Measurements from ENCODE around the gene CAMTA1. TPM values are rescaled to one million over a fixed set of nuclear protein-coding genes. Genes with fewer than 3 reads are reported as not detected.

CAMTA1 gene
- total and polyA plus RNA-seq, 12 donors = 123 to 265 (median 142) TPM

- Histone ChIP-seq H3K4me3 (no peak overlapping the region), H3K4me1 (peaks cover 7 to 37% (median 27%) of the 10 kb centered on the region in 9 donors), H3K36me3 (no peaks in the 10 kb centered on the region), H3K27me3 (no peaks in the 10 kb centered on the region), H3K27ac (peak overlapping the region in 3 of 10 donors; percentile 86 to 90 (median 90)), H3K9me3 (no peaks in the 10 kb centered on the region)
- DNase-seq = peak in 1 of 2 donors; percentile 1
- no peak for ATAC-seq
- 85 to 90% methylated on average over 9 of the region's 9 CpGs for WGBS, 2 donors
- intact Hi-C loops (cut with DNase I) = no loop called here
- TF ChIP-seq CTCF (IDR thresholded peaks at IDR 0.05) = no peak
These were observed 602.0 kb downstream of the CAMTA1 start for GRCh38 chr1:7387053-7387927.

GRCh38 chr1:7388141-7388487 is 602.9 kb downstream of the CAMTA1 start:
- peak overlapping the region in 9 of 10 donors; percentile 68 to 90 (median 78) for H3K27ac ChIP-seq
- TF ChIP-seq CTCF (IDR thresholded peaks at IDR 0.05) = no peak
- no peaks in the 10 kb centered on the region for H3K9me3 ChIP-seq
- intact Hi-C loops (cut with DNase I) = no loop called here
- no peaks in the 10 kb centered on the region for H3K27me3 ChIP-seq
- H3K4me1 ChIP-seq = peaks cover 7 to 37% (median 27%) of the 10 kb centered on the region in 9 donors
- 37 to 48% methylated on average over 11 of the region's 11 CpGs for WGBS, 2 donors
- ATAC-seq (peak in 7 of 8 donors; percentile 9 to 58 (median 28)), DNase-seq (peak; percentile 20 to 40)
- H3K4me3 ChIP-seq = no peak overlapping the region
- H3K36me3 ChIP-seq = no peaks in the 10 kb centered on the region

DNA sequence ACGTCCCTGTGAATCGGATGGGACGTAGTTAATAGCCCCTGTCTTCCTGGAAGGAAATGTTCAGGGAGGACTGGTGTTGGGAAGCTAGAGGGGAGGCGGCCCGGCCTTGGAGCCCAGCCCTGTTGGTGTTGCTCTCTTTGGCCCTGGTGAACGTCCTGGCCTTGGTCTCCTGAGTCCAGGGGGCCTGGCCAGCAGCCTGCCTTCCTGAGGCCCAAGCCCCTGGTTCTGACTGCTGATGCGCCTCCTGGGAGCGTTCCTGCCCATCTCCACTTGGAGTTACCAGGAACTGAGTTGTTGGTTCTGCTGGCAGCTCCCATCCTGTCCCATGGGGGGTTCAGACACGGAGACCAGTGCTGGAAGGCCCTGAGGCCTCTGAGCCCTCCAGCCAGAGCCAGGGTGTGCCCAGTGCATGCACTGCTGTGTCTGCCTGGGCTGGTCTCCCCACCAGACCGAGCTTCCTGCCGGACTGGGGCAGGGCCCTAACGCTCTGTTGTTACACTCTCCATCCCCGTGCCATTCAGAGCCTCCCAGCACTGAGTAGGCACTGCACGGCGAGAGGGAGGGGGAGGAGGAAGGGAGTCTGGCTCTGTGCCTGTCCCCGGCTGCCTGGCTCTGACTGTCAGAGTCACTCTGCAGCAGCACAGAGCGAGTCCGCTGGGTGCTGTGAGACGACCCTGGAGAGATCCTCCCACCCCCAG is 603.4 kb downstream of the CAMTA1 start:
- H3K36me3 ChIP-seq = no peaks in the 10 kb centered on the region
- 25 to 34% methylated on average over 19 of the region's 19 CpGs for WGBS, 2 donors
- H3K9me3 ChIP-seq = no peaks in the 10 kb centered on the region
- H3K4me1 ChIP-seq = peaks cover 7 to 37% (median 27%) of the 10 kb centered on the region in 9 donors
- peak; percentile 74 to 94 (median 84) for ATAC-seq
- intact Hi-C loops (cut with DNase I) = no loop called here
- TF ChIP-seq CTCF (IDR thresholded peaks at IDR 0.05) = no peak
- no peaks in the 10 kb centered on the region for H3K27me3 ChIP-seq
- H3K27ac ChIP-seq = peak overlapping the region; percentile 68 to 90 (median 80)
- DNase-seq = peak; percentile 57 to 65
- peak overlapping the region in 3 of 10 donors; percentile 5 to 18 (median 10) for H3K4me3 ChIP-seq

- H3K9me3 ChIP-seq = no peaks in the 10 kb centered on the region
- peaks cover 7 to 37% (median 27%) of the 10 kb centered on the region in 9 donors for H3K4me1 ChIP-seq
- DNase-seq (peak in 1 of 2 donors; percentile 6), ATAC-seq (peak; percentile 22 to 89 (median 58))
- 12 to 15% methylated on average over 13 of the region's 13 CpGs for WGBS, 2 donors
- peak overlapping the region; percentile 68 to 90 (median 80) for H3K27ac ChIP-seq
- no peaks in the 10 kb centered on the region for H3K27me3 ChIP-seq
- intact Hi-C loops (cut with DNase I) = no loop called here
- peak overlapping the region in 3 of 10 donors; percentile 5 to 18 (median 10) for H3K4me3 ChIP-seq
- no peaks in the 10 kb centered on the region for H3K36me3 ChIP-seq
- peak in 3 of 9 donors; percentile 12 to 21 (median 18) for TF ChIP-seq CTCF (IDR thresholded peaks at IDR 0.05)
These were observed 604.1 kb downstream of the CAMTA1 start for GRCh38 chr1:7389201-7389905.
